RWPE2 (cell line): ENCODE results near the gene FITM1.

Experiments used
- ATAC-seq: fragments of 200-7000 bp; cut with Tn5 transposase; 3 replicates; pipeline ENCODE4 v1.9.1; 2021; ENCODE audit warnings: low read depth
- DNase-seq: peaks from one replicate; pipeline ENCODE4 v3.0.0-alpha.2; 2020; ENCODE audit warnings: low spot score
- H3K27ac ChIP-seq: fragments of 450-650 bp; 2 replicates; pipeline ENCODE4 v1.5.1; 2017; ENCODE audit warnings: mild to moderate bottlenecking; ENCODE audit not compliant: poor library complexity, severe bottlenecking
- H3K27me3 ChIP-seq: fragments of 250-450 bp; sonication (Bioruptor Pico); 2 replicates; pipeline ENCODE4 v1.5.1; 2021; ENCODE audit warnings: mild to moderate bottlenecking, moderate library complexity; ENCODE audit not compliant: insufficient read depth, poor library complexity, severe bottlenecking
- H3K36me3 ChIP-seq: fragments of 250-450 bp; sonication (Bioruptor Pico); 2 replicates; pipeline ENCODE4 v1.5.1; 2020; ENCODE audit warnings: low read depth, mild to moderate bottlenecking, moderate library complexity
- H3K4me1 ChIP-seq: fragments of 250-450 bp; sonication (Bioruptor Pico); 2 replicates; pipeline ENCODE4 v1.5.1; 2021; ENCODE audit warnings: mild to moderate bottlenecking, moderate library complexity; ENCODE audit not compliant: insufficient read depth, poor library complexity, severe bottlenecking
- H3K4me3 ChIP-seq: fragments of 250-450 bp; sonication (Bioruptor Pico); 2 replicates; pipeline ENCODE4 v1.5.1; 2021; ENCODE audit warnings: mild to moderate bottlenecking, moderate library complexity; ENCODE audit not compliant: severe bottlenecking
- H3K9me3 ChIP-seq: fragments of 250-450 bp; sonication (Bioruptor Pico); 2 replicates; pipeline ENCODE4 v1.5.1; 2021; ENCODE audit warnings: mild to moderate bottlenecking, moderate library complexity; ENCODE audit not compliant: severe bottlenecking
- TF ChIP-seq, protein P1 (sequence below): fragments of 450-650 bp; IDR thresholded peaks from one replicate; pipeline ENCODE4 v1.5.1; 2017; ENCODE audit warnings: mild to moderate bottlenecking, moderate library complexity; ENCODE audit not compliant: poor library complexity, severe bottlenecking

FITM1 gene

DNA sequence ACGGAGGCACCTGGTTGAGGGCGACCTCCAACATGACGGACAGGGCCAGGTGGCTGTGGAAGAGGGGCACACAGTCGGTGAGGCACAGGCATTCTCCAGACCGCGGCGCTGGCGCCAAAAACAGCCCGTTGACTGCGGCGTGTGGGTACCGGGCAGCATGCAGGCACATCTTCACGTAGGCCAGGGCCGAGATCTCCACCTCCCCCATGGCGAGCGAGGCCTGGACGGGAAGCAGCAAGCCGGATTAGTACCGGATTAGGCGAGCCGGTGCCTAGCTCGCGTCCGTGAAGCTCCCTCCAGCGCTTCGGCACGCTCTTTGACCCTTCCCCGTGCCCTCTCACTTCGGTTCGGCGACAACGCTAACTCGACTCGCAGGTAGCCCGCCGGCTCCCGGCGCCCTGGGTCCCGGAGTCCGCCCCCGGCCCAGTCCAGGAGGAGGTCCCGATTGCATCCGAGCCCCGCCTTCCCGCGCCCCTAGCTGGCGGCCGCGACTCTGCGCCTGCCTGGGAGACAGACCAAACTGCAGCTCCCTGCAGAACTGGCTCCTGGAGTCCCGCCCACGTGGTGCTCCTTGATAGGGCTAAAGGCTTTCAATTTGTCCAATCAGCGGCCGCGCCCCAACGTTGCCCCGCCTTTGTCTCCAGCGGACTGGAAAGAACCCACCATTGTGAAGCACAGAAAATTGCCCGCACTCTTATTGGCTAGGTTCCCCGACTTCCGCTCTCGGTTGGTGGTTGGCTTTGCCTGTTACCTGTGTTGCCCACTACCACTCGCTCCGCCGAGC, 10.8 kb downstream of the FITM1 start, which contains the start of gene EMC9:
TSS of gene EMC9 (minus strand) at position 495 of the 784 bp plus-strand sequence. CDS start at position 208, 287 bp downstream.
- TF ChIP-seq, protein P1, sequence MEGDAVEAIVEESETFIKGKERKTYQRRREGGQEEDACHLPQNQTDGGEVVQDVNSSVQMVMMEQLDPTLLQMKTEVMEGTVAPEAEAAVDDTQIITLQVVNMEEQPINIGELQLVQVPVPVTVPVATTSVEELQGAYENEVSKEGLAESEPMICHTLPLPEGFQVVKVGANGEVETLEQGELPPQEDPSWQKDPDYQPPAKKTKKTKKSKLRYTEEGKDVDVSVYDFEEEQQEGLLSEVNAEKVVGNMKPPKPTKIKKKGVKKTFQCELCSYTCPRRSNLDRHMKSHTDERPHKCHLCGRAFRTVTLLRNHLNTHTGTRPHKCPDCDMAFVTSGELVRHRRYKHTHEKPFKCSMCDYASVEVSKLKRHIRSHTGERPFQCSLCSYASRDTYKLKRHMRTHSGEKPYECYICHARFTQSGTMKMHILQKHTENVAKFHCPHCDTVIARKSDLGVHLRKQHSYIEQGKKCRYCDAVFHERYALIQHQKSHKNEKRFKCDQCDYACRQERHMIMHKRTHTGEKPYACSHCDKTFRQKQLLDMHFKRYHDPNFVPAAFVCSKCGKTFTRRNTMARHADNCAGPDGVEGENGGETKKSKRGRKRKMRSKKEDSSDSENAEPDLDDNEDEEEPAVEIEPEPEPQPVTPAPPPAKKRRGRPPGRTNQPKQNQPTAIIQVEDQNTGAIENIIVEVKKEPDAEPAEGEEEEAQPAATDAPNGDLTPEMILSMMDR = peak; percentile 34
- H3K36me3 ChIP-seq = peaks cover 52% of the 10 kb centered on the region
- H3K4me1 ChIP-seq = peaks cover 15% of the 10 kb centered on the region
- H3K27ac ChIP-seq = peak within 1 kb of the TSS; percentile 83
- no peaks in the 10 kb centered on the region for H3K9me3 ChIP-seq
- DNase-seq (peak; percentile 100), ATAC-seq (peak; percentile 86)
- peak within 1 kb of the TSS; percentile 65 for H3K4me3 ChIP-seq
- no peaks in the 10 kb centered on the region for H3K27me3 ChIP-seq

DNA sequence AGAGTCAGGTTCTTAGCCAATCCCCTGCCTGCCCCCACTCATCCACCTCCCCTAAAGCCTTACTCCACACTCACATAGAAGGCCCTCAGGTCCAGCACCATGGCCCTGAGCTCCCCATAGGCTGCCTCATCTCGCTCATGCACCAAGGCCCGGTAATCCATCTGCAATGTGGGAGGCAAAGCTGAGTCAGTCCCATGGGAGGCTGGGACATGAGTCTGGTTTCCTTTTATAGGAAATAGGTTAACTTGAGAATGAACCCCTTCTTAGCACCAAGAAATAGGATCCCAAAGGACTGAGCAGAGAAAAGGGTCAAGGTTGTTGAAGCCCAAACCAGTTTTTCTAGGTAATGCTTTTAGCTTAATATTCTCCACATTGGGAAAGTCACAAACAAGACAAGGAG, 13.1 kb downstream of the FITM1 start:
- DNase-seq (no peak), ATAC-seq (no peak)
- Histone ChIP-seq H3K9me3 (no peaks in the 10 kb centered on the region), H3K36me3 (peaks cover 39% of the 10 kb centered on the region), H3K27me3 (no peaks in the 10 kb centered on the region), H3K4me3 (no peak overlapping the region), H3K4me1 (peaks cover 15% of the 10 kb centered on the region), H3K27ac (no peak overlapping the region)
- TF ChIP-seq, protein P1 = no peak

DNA sequence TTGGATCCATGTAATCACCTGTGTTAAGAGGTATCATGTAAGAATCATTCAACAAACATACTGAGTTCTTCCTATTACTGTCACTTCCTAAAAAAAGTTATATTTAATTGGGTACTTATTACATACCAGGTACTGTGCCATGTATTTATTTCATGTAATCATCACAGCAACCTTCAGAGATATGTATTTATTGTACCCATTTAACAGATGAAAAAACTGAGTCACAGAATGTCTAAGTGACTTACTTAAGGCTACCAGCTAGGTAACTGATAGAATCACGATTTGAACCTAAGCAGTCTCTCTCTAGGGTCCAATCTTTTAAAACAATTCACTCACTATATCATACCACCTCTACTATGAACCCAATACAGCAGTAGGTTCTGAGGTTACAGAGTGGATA, 14.0 kb downstream of the FITM1 start:
- Histone ChIP-seq H3K4me1 (peaks cover 15% of the 10 kb centered on the region), H3K4me3 (no peak overlapping the region), H3K27ac (no peak overlapping the region), H3K36me3 (peaks cover 39% of the 10 kb centered on the region), H3K9me3 (no peaks in the 10 kb centered on the region), H3K27me3 (no peaks in the 10 kb centered on the region)
- DNase-seq = no peak
- TF ChIP-seq, protein P1 = no peak
- no peak for ATAC-seq

DNA sequence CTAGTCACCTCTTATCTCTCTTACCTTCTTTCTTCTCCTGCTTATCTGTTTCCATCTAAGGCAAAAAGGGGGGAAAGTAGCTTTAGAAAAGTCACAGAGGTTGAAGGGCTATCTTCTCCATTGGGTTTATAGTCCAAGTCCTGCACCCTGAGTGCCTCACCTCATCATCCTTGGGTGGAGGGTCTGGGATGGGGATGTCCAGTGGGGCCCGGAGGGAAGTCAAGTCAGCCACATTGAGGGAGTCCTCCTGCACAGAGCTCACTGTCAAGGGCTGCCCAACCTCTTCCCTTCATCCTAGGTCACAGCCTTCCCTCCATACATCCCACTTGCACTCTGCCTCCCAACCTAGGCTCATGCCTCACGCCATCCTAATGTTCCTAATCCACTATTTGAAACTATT, 14.8 kb downstream of the FITM1 start:
- Histone ChIP-seq H3K9me3 (no peaks in the 10 kb centered on the region), H3K27ac (peak overlapping the region; percentile 81), H3K4me3 (peak overlapping the region; percentile 75), H3K27me3 (no peaks in the 10 kb centered on the region), H3K4me1 (peaks cover 10% of the 10 kb centered on the region), H3K36me3 (peaks cover 39% of the 10 kb centered on the region)
- DNase-seq (no peak), ATAC-seq (no peak)
- TF ChIP-seq, protein P1 = no peak
